Measurements from ENCODE around the gene RBM14. TPM values are rescaled to one million over a fixed set of nuclear protein-coding genes. Genes with fewer than 3 reads are reported as not detected.
"Not testable (repeated sequence)": the region's sequence is repeated elsewhere in the genome, so short reads cannot be mapped to it uniquely, and the experiment has no call there.

The RBM14 gene
- total and polyA plus RNA-seq, 3 experiments from 2014 or later: 87.9 to 165 (median 152) TPM

DNA sequence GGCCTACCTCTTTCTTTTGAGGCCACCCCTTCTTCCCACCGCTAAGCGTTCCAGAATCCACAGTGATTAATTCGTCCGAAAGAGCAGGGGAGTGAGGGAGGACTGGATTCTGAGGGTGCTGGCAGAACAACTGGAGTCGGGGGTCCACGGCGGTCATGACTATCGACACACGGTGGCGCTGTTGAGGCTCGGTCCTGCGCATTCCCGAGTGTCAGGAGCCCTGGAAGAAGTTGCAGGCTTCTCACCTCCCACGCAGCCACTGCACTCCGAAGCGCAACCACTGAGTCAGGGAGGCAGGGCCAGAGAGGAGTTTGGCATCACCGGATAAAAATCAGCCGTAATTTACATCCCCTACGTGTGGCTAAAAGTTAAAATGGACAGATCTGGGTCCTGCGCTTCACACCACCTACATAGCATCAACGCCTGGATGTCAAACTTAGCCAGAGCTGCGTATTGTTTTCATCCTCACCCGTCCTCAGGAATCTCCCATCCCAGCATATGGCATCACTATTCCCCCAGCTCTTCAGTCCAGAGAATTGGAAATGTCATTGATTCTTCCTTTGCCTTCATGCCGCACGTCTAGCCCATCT lies 37.3 kb upstream of the RBM14 start:
- Histone ChIP-seq H3K36me3 (ENCODE audit: insufficient read depth, low read length) (no peaks in the 10 kb centered on the region), H3K27ac (ENCODE audit: low read depth, low read length) (no peak overlapping the region), H3K27me3 (ENCODE audit: insufficient read depth, low read length, poor library complexity, severe bottlenecking) (no peaks in the 10 kb centered on the region), H3K9me3 (ENCODE audit: low read length) (no peaks in the 10 kb centered on the region), H3K4me1 (ENCODE audit: insufficient read depth, low read length) (peaks cover 3% of the 10 kb centered on the region), H3K4me3 (ENCODE audit: low read length) (no peak overlapping the region)
- peak overlapping the region in 3 of 8 donors; percentile 12 to 91 (median 17) for H3K27ac Mint-ChIP-seq
- H3K4me3 Mint-ChIP-seq: no peak overlapping the region
- H3K27me3 Mint-ChIP-seq: peaks cover 2 to 23% of the 10 kb centered on the region in 2 donors
- H3K36me3 Mint-ChIP-seq: no peaks in the 10 kb centered on the region
- H3K4me1 Mint-ChIP-seq: peaks cover 9 to 11% (median 10%) of the 10 kb centered on the region in 3 donors
- H3K9me3 Mint-ChIP-seq: peaks cover 2 to 9% (median 4%) of the 10 kb centered on the region in 5 donors
- DNase-seq: peak; percentile 63 to 85 (median 71)
- ChIA-PET CTCF (interaction anchor here (0.8 to 6.4 kb wide), 18 partner anchors 10 to 170 kb away, joined by 3 to 135 read pairs (median 3); partner anchors contain the start of genes ACTN3, CCDC87, CCS and CTSF), POLR2A (interaction anchor here (1.0 kb wide), 1 partner anchor 99 kb away, joined by 5 read pairs; the partner anchor contains the start of gene RBM4B)

DNA sequence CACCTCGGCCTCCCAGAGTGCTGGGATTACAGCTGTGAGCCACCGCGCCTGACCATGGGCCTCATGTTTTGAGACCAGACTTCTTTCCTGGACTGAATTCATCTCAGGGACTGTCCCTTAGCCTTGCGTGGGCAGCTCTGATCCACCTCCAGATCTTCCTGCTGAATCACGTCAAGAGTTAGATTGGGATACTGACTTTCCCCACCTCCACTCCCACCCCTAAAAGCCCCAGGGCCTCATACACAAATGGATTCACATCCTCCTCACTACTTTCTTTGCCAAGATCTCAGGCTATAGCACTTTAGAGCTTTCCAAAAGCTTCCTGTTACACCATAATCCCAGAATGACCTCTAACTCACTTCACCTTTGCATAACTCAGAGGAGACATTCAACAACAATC lies 35.6 kb upstream of the RBM14 start:
- DNase-seq: no peak
- H3K27ac Mint-ChIP-seq: no peak overlapping the region
- no peak overlapping the region for H3K4me3 Mint-ChIP-seq
- H3K27me3 Mint-ChIP-seq: peaks cover 1 to 9% of the 10 kb centered on the region in 2 donors
- no peaks in the 10 kb centered on the region for H3K27me3 ChIP-seq (ENCODE audit: insufficient read depth, low read length, poor library complexity, severe bottlenecking)
- no peaks in the 10 kb centered on the region for H3K9me3 ChIP-seq (ENCODE audit: low read length)
- H3K36me3 Mint-ChIP-seq: no peaks in the 10 kb centered on the region
- H3K27ac ChIP-seq (ENCODE audit: low read depth, low read length): no peak overlapping the region
- peaks cover 9 to 11% (median 10%) of the 10 kb centered on the region in 3 donors for H3K4me1 Mint-ChIP-seq
- H3K36me3 ChIP-seq (ENCODE audit: insufficient read depth, low read length): no peaks in the 10 kb centered on the region
- POLR2A ChIA-PET: interaction anchor here (1.5 kb wide), 1 partner anchor 97 kb away, joined by 7 read pairs; the partner anchor contains the start of gene RBM4B
- peaks cover 3% of the 10 kb centered on the region for H3K4me1 ChIP-seq (ENCODE audit: insufficient read depth, low read length)
- no peak overlapping the region for H3K4me3 ChIP-seq (ENCODE audit: low read length)
- peaks cover 2 to 9% (median 4%) of the 10 kb centered on the region in 5 donors for H3K9me3 Mint-ChIP-seq
- CTCF ChIA-PET: interaction anchor here (1.1 to 6.4 kb wide), 4 partner anchors 11 to 173 kb away, joined by 3 to 135 read pairs (median 4); partner anchors contain the start of genes CCDC87 and RBM4B

DNA sequence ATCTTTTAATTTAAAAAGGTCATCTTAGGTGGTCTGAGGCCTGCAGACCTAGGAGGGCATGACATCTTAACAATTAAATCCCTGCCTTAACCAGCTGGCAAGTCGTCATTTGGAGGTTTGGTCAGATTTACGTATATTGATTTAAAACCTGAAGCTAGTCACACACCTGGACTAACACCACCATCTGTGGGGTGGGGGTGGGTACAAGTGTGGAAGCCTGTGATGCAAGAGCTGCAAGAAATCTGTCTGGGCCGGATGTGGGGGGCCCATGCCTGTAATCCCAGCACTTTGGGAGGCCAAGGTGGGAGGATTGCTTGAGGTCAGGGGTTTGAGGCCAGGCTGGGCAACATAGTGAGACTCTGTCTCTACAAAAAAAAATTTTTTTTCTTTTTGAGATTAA lies 35.2 kb upstream of the RBM14 start:
- Histone ChIP-seq H3K4me3 (ENCODE audit: low read length) (no peak overlapping the region), H3K4me1 (ENCODE audit: insufficient read depth, low read length) (peaks cover 3% of the 10 kb centered on the region), H3K27ac (ENCODE audit: low read depth, low read length) (no peak overlapping the region), H3K27me3 (ENCODE audit: insufficient read depth, low read length, poor library complexity, severe bottlenecking) (no peaks in the 10 kb centered on the region), H3K9me3 (ENCODE audit: low read length) (no peaks in the 10 kb centered on the region), H3K36me3 (ENCODE audit: insufficient read depth, low read length) (no peaks in the 10 kb centered on the region)
- CTCF ChIA-PET: interaction anchor here (1.1 to 6.4 kb wide), 4 partner anchors 11 to 173 kb away, joined by 3 to 135 read pairs (median 4); partner anchors contain the start of genes CCDC87 and RBM4B
- no peak overlapping the region for H3K27ac Mint-ChIP-seq
- peaks cover 9 to 11% (median 10%) of the 10 kb centered on the region in 3 donors for H3K4me1 Mint-ChIP-seq
- no peaks in the 10 kb centered on the region for H3K36me3 Mint-ChIP-seq
- no peak for DNase-seq
- peaks cover 1 to 6% of the 10 kb centered on the region in 2 donors for H3K27me3 Mint-ChIP-seq
- POLR2A ChIA-PET: interaction anchor here (0.5 to 1.5 kb wide), 2 partner anchors 96 to 115 kb away, joined by 4 to 7 read pairs; partner anchors contain the start of genes PELI3 and RBM4B
- peaks cover 2 to 9% (median 4%) of the 10 kb centered on the region in 5 donors for H3K9me3 Mint-ChIP-seq
- H3K4me3 Mint-ChIP-seq: no peak overlapping the region

DNA sequence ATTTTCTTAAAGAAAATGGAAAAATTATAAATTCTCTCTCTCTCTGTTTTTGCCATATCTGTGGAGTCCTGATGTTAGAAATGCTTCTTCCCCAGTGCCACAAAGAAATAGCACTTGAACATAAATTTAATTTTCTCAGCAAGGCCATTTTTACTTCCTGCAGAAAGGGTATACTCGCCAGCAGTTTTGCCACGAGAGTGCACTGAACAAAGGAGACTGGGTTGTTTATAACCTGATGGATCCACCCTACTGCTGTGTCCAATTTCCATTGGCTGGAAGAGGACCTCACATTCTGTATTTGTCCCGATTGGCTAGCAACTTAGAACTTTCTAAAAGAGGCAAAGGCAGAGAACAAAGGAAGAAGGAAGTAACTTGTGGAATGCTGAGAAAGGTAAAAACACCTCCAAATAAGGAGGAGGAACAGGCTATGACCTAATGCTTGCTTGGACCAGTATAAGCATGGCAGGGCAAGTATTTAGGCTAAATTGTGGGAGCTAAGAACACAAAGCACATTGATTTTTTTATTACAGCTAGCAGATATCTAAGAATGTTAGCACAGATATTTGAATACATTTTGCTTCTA lies 33.8 kb upstream of the RBM14 start:
- H3K27ac Mint-ChIP-seq; H3K27ac ChIP-seq (ENCODE audit: low read depth, low read length); H3K9me3 ChIP-seq (ENCODE audit: low read length); H3K9me3 Mint-ChIP-seq; H3K27me3 Mint-ChIP-seq; POLR2A ChIA-PET; H3K4me3 ChIP-seq (ENCODE audit: low read length); H3K36me3 ChIP-seq (ENCODE audit: insufficient read depth, low read length); H3K4me1 ChIP-seq (ENCODE audit: insufficient read depth, low read length); H3K27me3 ChIP-seq (ENCODE audit: insufficient read depth, low read length, poor library complexity, severe bottlenecking); DNase-seq; H3K4me3 Mint-ChIP-seq; H3K36me3 Mint-ChIP-seq: not testable (repeated sequence)
- CTCF ChIA-PET: interaction anchor here (6.4 kb wide), 1 partner anchor 97 kb away, joined by 135 read pairs; the partner anchor contains the start of gene RBM4B
- H3K4me1 Mint-ChIP-seq: peaks cover 9 to 11% (median 10%) of the 10 kb centered on the region in 3 donors

DNA sequence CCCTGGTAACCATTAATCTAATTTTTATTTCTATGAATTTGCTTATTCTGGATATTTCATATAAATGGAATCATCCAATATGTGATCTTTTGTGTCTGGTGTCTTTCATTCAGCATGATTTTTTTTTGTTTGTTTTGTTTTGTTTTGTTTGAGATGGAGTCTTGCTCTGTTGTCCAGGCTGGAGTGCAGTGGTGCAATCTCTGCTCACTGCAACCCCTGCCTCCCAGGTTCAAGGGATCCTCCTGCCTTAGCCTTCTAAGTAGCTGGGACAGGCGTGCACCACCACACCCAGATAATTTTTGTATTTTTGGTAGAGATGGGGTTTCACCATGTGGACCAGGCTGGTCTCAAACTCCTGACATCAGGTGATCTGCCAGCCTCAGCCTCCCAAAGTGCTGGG lies 31.0 kb upstream of the RBM14 start:
- H3K4me3 Mint-ChIP-seq: not testable (repeated sequence)
- CTCF ChIA-PET: interaction anchor here (1.8 kb wide), 1 partner anchor 93 kb away, joined by 10 read pairs; the partner anchor contains the start of gene RBM4B

DNA sequence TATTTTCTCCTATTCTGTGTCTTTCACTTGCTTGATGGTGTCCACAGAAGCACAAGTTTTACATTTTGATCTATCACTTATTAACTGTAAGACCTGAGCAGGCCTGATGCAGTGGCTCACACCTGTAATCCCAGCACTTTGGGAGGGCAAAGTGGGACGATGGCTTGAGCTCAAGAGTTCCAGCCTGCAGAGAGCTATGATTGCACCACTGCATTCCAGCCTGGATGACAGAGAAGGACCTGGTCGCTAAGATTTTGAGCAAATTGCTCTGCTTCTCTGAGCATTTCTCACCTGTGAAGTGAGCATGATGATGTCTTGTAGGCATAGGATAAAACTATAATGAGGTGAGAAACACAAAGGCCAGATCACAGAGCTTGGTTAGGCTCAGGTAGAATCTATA lies 30.3 kb upstream of the RBM14 start:
- H3K4me3 Mint-ChIP-seq: no peak overlapping the region
- CTCF ChIA-PET: interaction anchor here (1.8 kb wide), 1 partner anchor 92 kb away, joined by 10 read pairs; the partner anchor contains the start of gene RBM4B
- Histone ChIP-seq H3K4me3 (ENCODE audit: low read length) (no peak overlapping the region), H3K27me3 (ENCODE audit: insufficient read depth, low read length, poor library complexity, severe bottlenecking) (no peaks in the 10 kb centered on the region), H3K27ac (ENCODE audit: low read depth, low read length) (no peak overlapping the region), H3K9me3 (ENCODE audit: low read length) (no peaks in the 10 kb centered on the region), H3K4me1 (ENCODE audit: insufficient read depth, low read length) (no peaks in the 10 kb centered on the region), H3K36me3 (ENCODE audit: insufficient read depth, low read length) (no peaks in the 10 kb centered on the region)
- H3K36me3 Mint-ChIP-seq: no peaks in the 10 kb centered on the region
- peaks cover 0 to 3% of the 10 kb centered on the region in 2 donors for H3K27me3 Mint-ChIP-seq
- POLR2A ChIA-PET: no interaction called here
- no peaks in the 10 kb centered on the region for H3K4me1 Mint-ChIP-seq
- H3K27ac Mint-ChIP-seq: peak overlapping the region in 1 of 8 donors; percentile 52
- no peak for DNase-seq
- peaks cover 2 to 9% (median 4%) of the 10 kb centered on the region in 5 donors for H3K9me3 Mint-ChIP-seq

More for the DNA sequence above, 31.0 kb upstream of the RBM14 start:
- H3K4me1 Mint-ChIP-seq; DNase-seq; POLR2A ChIA-PET; H3K36me3 Mint-ChIP-seq; H3K4me1 ChIP-seq (ENCODE audit: insufficient read depth, low read length); H3K27me3 Mint-ChIP-seq; H3K9me3 ChIP-seq (ENCODE audit: low read length); H3K4me3 ChIP-seq (ENCODE audit: low read length); H3K27me3 ChIP-seq (ENCODE audit: insufficient read depth, low read length, poor library complexity, severe bottlenecking); H3K36me3 ChIP-seq (ENCODE audit: insufficient read depth, low read length); H3K27ac ChIP-seq (ENCODE audit: low read depth, low read length); H3K9me3 Mint-ChIP-seq: not testable (repeated sequence)
- peak overlapping the region in 2 of 8 donors; percentile 3 to 23 for H3K27ac Mint-ChIP-seq

DNA sequence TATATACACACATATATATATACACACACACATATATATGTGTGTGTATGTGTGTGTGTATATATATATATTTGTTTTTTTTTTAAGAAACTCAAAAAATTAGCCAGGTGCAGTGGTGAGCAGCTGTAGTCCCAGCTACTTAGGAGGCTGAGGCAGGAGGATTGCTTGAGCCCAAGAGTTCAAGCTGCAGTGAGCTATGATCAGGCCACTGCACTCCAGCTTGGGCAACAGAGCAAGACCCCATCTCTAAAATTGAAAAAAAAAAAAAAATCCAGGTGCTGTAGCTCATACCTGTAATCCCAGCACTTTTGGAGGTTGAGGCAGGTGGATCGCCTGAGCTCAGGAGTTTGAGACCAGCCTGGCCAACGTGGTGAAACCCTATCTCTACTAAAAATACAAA lies 27.1 kb upstream of the RBM14 start:
- not testable (repeated sequence) for H3K9me3 ChIP-seq (ENCODE audit: low read length); H3K27me3 ChIP-seq (ENCODE audit: insufficient read depth, low read length, poor library complexity, severe bottlenecking); H3K27ac ChIP-seq (ENCODE audit: low read depth, low read length); DNase-seq; H3K36me3 Mint-ChIP-seq; H3K9me3 Mint-ChIP-seq; H3K27me3 Mint-ChIP-seq; H3K4me3 Mint-ChIP-seq; H3K36me3 ChIP-seq (ENCODE audit: insufficient read depth, low read length); H3K4me3 ChIP-seq (ENCODE audit: low read length)
- POLR2A ChIA-PET: interaction anchor here (0.6 kb wide), 2 partner anchors 147 to 682 kb away, joined by 3 read pairs; no protein-coding TSS in a partner anchor
- Mint-ChIP-seq H3K4me1 (peaks cover 17 to 20% (median 17%) of the 10 kb centered on the region in 3 donors), H3K27ac (peak overlapping the region in 1 of 8 donors; percentile 24)
- H3K4me1 ChIP-seq (ENCODE audit: insufficient read depth, low read length): peaks cover 14% of the 10 kb centered on the region
- CTCF ChIA-PET: interaction anchor here (1.1 kb wide), 1 partner anchor 10 kb away, joined by 3 read pairs; no protein-coding TSS in a partner anchor

Measured in CD8-positive, alpha-beta memory T cell (primary cell).